Stimulated activated CD8-positive, alpha-beta memory T cell treated with anti-CD3 and anti-CD28 coated beads, Interleukin-4, amount 100 ng/mL, for 48 hours (primary cell): ENCODE data around the gene DOC2B.
"Not testable (repeated sequence)": the region's sequence is repeated elsewhere in the genome, so short reads cannot be mapped to it uniquely, and the experiment has no call there.

Experiments
- DNase-seq: peaks from one replicate; pipeline ENCODE4 v3.0.0-alpha.2; 2020

Gene DOC2B

GRCh38 chr17:181245-182049, at the start of gene DOC2B:
DOC2B (minus strand) TSS chr17:181650; CDS start chr17:181479, 171 bp downstream.
- no peak for DNase-seq

GRCh38 chr17:230395-230770, 48.9 kb upstream of the DOC2B start:
- no peak for DNase-seq

GRCh38 chr17:229709-230394, 48.4 kb upstream of the DOC2B start:
- DNase-seq, result no peak

GRCh38 chr17:228951-229708, 47.7 kb upstream of the DOC2B start:
- no peak for DNase-seq

GRCh38 chr17:227946-228615, 46.6 kb upstream of the DOC2B start:
- no peak for DNase-seq

GRCh38 chr17:227078-227945, 45.9 kb upstream of the DOC2B start:
- DNase-seq, result no peak

- no peak for DNase-seq
These were observed 44.9 kb upstream of the DOC2B start for GRCh38 chr17:226108-227077.

GRCh38 chr17:225551-225950, 44.1 kb upstream of the DOC2B start:
- DNase-seq, result no peak

- not testable (repeated sequence) for DNase-seq
These were observed 43.1 kb upstream of the DOC2B start for GRCh38 chr17:224576-224975.

GRCh38 chr17:223723-224471, 42.4 kb upstream of the DOC2B start:
- DNase-seq, result no peak

- no peak for DNase-seq
These were observed 40.7 kb upstream of the DOC2B start for GRCh38 chr17:222172-222571.

- DNase-seq, result no peak
These were observed 38.2 kb upstream of the DOC2B start for GRCh38 chr17:219696-220095.

- DNase-seq, result no peak
These were observed 37.1 kb upstream of the DOC2B start for GRCh38 chr17:218432-219110.

- no peak for DNase-seq
These were observed 35.2 kb upstream of the DOC2B start for GRCh38 chr17:216625-217024.

- DNase-seq, result not testable (repeated sequence)
These were observed 34.4 kb upstream of the DOC2B start for GRCh38 chr17:215563-216478.

- no peak for DNase-seq
These were observed 33.5 kb upstream of the DOC2B start for GRCh38 chr17:214881-215331.

- no peak for DNase-seq
These were observed 32.0 kb upstream of the DOC2B start for GRCh38 chr17:213286-214105.
